GM21619 (cell line): ENCODE results near the gene PCBD2.
"Not testable (repeated sequence)": the region's sequence is repeated elsewhere in the genome, so short reads cannot be mapped to it uniquely, and the experiment has no call there.

Experiments used
- ATAC-seq: cut with Tn5 transposase; IDR thresholded peaks from one replicate; pipeline ENCODE4 v1.9.1; 2021; ENCODE audit not compliant: unreplicated experiment

Gene PCBD2

GRCh38 chr5:134998068-134998467 is 93.1 kb downstream of the PCBD2 start:
- ATAC-seq = not testable (repeated sequence)

- no peak for ATAC-seq
Measured at GRCh38 chr5:135004376-135004775, 99.4 kb downstream of the PCBD2 start.

- ATAC-seq = no peak
Measured at GRCh38 chr5:135005076-135005475, 100.1 kb downstream of the PCBD2 start.

GRCh38 chr5:135007305-135007704 is 102.4 kb downstream of the PCBD2 start:
- ATAC-seq = no peak

GRCh38 chr5:135007749-135008363 is 102.9 kb downstream of the PCBD2 start:
- ATAC-seq = no peak

- ATAC-seq = no peak
Measured at GRCh38 chr5:135008556-135008955, 103.6 kb downstream of the PCBD2 start.

GRCh38 chr5:135008981-135009735 is 104.2 kb downstream of the PCBD2 start:
- ATAC-seq = no peak

- no peak for ATAC-seq
Measured at GRCh38 chr5:135009736-135010501, 105.0 kb downstream of the PCBD2 start.

GRCh38 chr5:135010502-135011354 is 105.8 kb downstream of the PCBD2 start:
- ATAC-seq = no peak

- ATAC-seq = no peak
Measured at GRCh38 chr5:135011355-135012032, 106.6 kb downstream of the PCBD2 start.

- no peak for ATAC-seq
Measured at GRCh38 chr5:135012033-135012588, 107.2 kb downstream of the PCBD2 start.
